Hypothalamus (tissue), 51 donors: ENCODE measurements around the gene DYNLT2.

Experiments
- DNase-seq, 51 donors: peaks; one replicate each; lab custom pipeline; 2025; lab: John Stamatoyannopoulos, UW

The DYNLT2 gene

DNA sequence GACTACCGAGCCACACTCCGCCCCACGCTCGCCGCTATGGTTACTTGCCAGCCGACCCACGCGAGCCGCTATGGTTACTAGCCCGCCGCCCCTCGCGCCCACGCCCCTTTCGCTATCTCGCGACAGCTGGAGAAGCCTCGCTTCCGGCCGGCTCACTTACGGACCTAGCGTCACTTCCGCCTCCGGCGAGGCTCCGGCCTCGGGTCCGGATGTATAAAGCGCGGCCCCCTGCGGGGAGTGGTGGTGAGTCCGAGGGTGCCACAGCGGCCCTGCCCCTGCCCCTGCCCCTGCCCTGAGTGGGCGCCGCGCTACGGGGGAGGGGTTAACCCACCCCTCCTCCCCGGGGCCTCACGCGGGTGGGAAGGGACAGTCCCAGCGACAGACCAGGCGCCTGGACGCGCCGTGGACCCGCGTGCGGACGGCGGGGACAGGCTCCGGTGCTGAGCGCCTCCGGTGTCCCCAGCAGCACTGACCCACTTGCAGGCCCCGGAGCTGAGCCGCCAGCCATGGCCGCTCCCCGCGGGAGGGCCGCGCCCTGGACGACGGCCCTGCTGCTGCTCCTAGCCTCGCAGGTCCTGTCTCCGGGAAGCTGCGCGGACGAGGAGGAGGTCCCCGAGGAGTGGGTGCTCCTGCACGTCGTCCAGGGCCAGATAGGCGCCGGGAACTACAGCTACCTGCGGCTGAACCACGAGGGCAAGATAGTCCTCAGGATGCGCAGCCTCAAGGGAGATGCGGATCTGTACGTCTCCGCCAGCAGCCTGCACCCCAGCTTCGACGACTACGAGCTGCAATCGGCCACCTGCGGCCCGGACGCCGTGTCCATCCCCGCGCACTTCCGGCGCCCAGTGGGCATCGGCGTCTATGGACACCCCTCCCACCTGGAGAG is 49.2 kb downstream of the DYNLT2 start, which contains the start of the genes C6orf120 and WDR27:
Gene C6orf120, plus strand, starts transcription at position 173 of the 886 bp plus-strand sequence. Its CDS starts 334 bp downstream, at position 507.
Gene WDR27, minus strand, starts transcription at position 76 of the 886 bp plus-strand sequence. CDS start 13,024 bp downstream, outside the sequence.
- peak; percentile 54 to 97 (median 91) for DNase-seq

GRCh38 chr6:169701311-169701953 is 49.9 kb downstream of the DYNLT2 start:
- DNase-seq, result peak in 2 of 51 donors; percentile 43 to 44

DNA sequence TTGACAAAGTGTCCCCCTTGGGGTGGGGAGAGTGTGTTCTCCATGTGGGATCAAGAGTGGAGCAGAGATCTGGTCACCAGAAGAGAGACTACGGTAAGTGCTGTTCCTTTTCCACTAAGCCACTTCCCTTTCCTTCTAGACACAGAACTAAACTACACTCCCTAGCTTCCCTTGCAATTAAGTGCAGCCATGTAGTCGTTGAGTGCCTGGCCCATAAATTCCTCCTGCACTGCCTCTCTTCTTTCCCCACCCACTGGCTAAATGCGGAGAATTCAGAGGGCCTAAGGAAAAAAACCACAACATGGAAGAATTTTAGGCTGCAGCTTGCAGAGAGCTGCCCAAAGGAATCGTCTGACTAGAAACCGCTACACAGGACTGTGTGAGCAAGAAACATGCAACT is 51.1 kb downstream of the DYNLT2 start:
- no peak for DNase-seq

DNA sequence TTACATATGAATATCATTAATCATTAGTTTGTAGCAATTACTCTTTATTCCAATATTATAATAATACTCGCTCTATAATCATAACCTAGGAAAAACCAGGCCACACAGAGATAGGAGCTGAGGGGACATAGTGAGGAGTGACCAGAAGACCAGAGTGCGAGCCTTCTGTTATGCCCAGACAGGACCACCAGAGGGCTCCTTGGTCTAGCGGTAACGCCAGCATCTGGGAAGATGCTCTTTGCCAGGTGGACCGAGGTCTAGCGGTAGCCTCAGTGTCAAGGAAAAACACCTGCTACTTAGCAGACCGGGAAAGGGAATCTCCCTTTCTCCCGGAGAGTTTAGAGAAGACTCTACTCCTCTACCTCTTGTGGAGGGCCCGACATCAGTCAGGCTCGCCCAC is 54.3 kb downstream of the DYNLT2 start:
- DNase-seq, result peak in 3 of 51 donors; percentile 7 to 11 (median 10)

- DNase-seq, result no peak
Observed at GRCh38 chr6:169695131-169695530, 56.2 kb downstream of the DYNLT2 start.

GRCh38 chr6:169692516-169692915 is 58.9 kb downstream of the DYNLT2 start:
- DNase-seq, result no peak

- no peak for DNase-seq
Observed at GRCh38 chr6:169691260-169691659, 60.1 kb downstream of the DYNLT2 start.
